DMS153 (cell line): ENCODE data around the gene SDF2L1.
"Not testable (repeated sequence)": the region's sequence is repeated elsewhere in the genome, so short reads cannot be mapped to it uniquely, and the experiment has no call there.

Experiments
- DNase-seq: peaks from one replicate; lab custom pipeline; 2025; lab: John Stamatoyannopoulos, UW

The SDF2L1 gene

GRCh38 chr22:21661991-21662390, 19.9 kb downstream of the SDF2L1 start:
- no peak for DNase-seq

GRCh38 chr22:21663738-21664137, 21.6 kb downstream of the SDF2L1 start:
- no peak for DNase-seq

GRCh38 chr22:21665047-21665851, 23.1 kb downstream of the SDF2L1 start:
- DNase-seq = no peak

GRCh38 chr22:21666786-21667185, 24.7 kb downstream of the SDF2L1 start:
- no peak for DNase-seq

GRCh38 chr22:21669026-21669425, 26.9 kb downstream of the SDF2L1 start:
- no peak for DNase-seq

GRCh38 chr22:21672107-21672629, 30.1 kb downstream of the SDF2L1 start:
- no peak for DNase-seq

- no peak for DNase-seq
Observed at GRCh38 chr22:21673534-21674321, 31.6 kb downstream of the SDF2L1 start.

GRCh38 chr22:21674638-21675245, 32.6 kb downstream of the SDF2L1 start:
- DNase-seq = no peak

- peak; percentile 72 for DNase-seq
Observed at GRCh38 chr22:21677606-21678443, 35.7 kb downstream of the SDF2L1 start.

GRCh38 chr22:21678842-21679241, 36.7 kb downstream of the SDF2L1 start:
- DNase-seq = not testable (repeated sequence)

- DNase-seq = no peak
Observed at GRCh38 chr22:21679383-21679782, 37.3 kb downstream of the SDF2L1 start.

GRCh38 chr22:21680830-21681565, 38.9 kb downstream of the SDF2L1 start:
- no peak for DNase-seq

GRCh38 chr22:21681566-21682370, 39.7 kb downstream of the SDF2L1 start:
- no peak for DNase-seq

- no peak for DNase-seq
Observed at GRCh38 chr22:21682385-21683175, 40.5 kb downstream of the SDF2L1 start.

- DNase-seq = no peak
Observed at GRCh38 chr22:21683401-21683811, 41.3 kb downstream of the SDF2L1 start.

GRCh38 chr22:21684492-21685163, 42.5 kb downstream of the SDF2L1 start:
- DNase-seq = no peak

- DNase-seq = no peak
Observed at GRCh38 chr22:21685164-21685513, 43.0 kb downstream of the SDF2L1 start.

GRCh38 chr22:21686193-21686608, 44.1 kb downstream of the SDF2L1 start:
- no peak for DNase-seq
